Spleen (tissue), 7 donors: Measurements from ENCODE around the gene CCNF.

Source experiments
- CTCF ChIP-seq, 11 experiments: fragments of 200-600 bp in 7 of 11; fragments of 450-650 bp in 4 of 11; sonication (generic) in 4 of 11; IDR thresholded peaks in 8 of 11; conservative IDR thresholded peaks in 3 of 11; 1 replicate in 7 of 11; 2 replicates in 4 of 11; pipeline versions ENCODE4 v1.4.0 to v1.8.0; 2016 to 2021; ENCODE audit warnings: antibody characterized with exemption in 11 of 11, inconsistent platforms in 4 of 11, mild to moderate bottlenecking in 1 of 11
- POLR2AphosphoS5 ChIP-seq, 3 donors: sonication (generic); formaldehyde crosslinking; IDR thresholded peaks; one replicate each; pipeline ENCODE4 v1.5.1; 2017; ENCODE audit warnings: antibody characterized with exemption in 3 of 3
- donor health status: DM: no; HTN: no; CAD: no; lungs with moderate emphysema.
- donor health status: DM: no; HTN: no; CAD: no.
- donor health status: DM: no; HTN: no; CAD: no.

- no peak for TF ChIP-seq CTCF (IDR thresholded peaks at IDR 0.05 in 8 of 11, conservative IDR thresholded peaks at IDR 0.05 in 3 of 11)
- TF ChIP-seq POLR2AphosphoS5 (IDR thresholded peaks at IDR 0.05), result no peak
Measured at GRCh38 chr16:2472885-2473445, 43.7 kb downstream of the CCNF start.
